IMR-90 (cell line): ENCODE results near the gene EMD.
"Not testable (repeated sequence)": the region's sequence is repeated elsewhere in the genome, so short reads cannot be mapped to it uniquely, and the experiment has no call there.

Source experiments
- CEBPB ChIP-seq: IDR thresholded peaks from 2 replicates; pipeline ENCODE4 v1.6.1; 2012; ENCODE audit warnings: low read depth, low read length, improper control_type of control experiment
- CTCF ChIP-seq: conservative IDR thresholded peaks from 2 replicates; pipeline ENCODE4 v1.5.1; 2012; ENCODE audit warnings: mild to moderate bottlenecking, low read depth, low read length, improper control_type of control experiment
- FOS ChIP-seq: fragments of 150-350 bp; IDR thresholded peaks from 2 replicates; pipeline ENCODE4 v1.6.1; 2016; ENCODE audit warnings: low read depth, low read length
- NFE2L2 ChIP-seq: fragments of 150-350 bp; IDR thresholded peaks from 2 replicates; pipeline ENCODE4 v1.6.1; 2016; ENCODE audit warnings: low read depth, mild to moderate bottlenecking, low read length
- POLR2A ChIP-seq: IDR thresholded peaks from 2 replicates; pipeline ENCODE4 v1.6.1; 2012; ENCODE audit warnings: mild to moderate bottlenecking, low read depth, low read length
- RAD21 ChIP-seq: IDR thresholded peaks from 2 replicates; pipeline ENCODE4 v1.6.1; 2012; ENCODE audit warnings: low read length, improper control_type of control experiment
- RCOR1 ChIP-seq: IDR thresholded peaks from 2 replicates; pipeline ENCODE4 v1.6.1; 2012; ENCODE audit warnings: mild to moderate bottlenecking, low read length, improper control_type of control experiment; ENCODE audit not compliant: insufficient replicate concordance
- RFX5 ChIP-seq: IDR thresholded peaks from 2 replicates; pipeline ENCODE4 v1.8.0; 2012; ENCODE audit warnings: low read depth, mild to moderate bottlenecking, low read length, moderate library complexity
- TF ChIP-seq, protein P1 (sequence below): fragments of 150-350 bp; IDR thresholded peaks from 2 replicates; pipeline ENCODE4 v1.6.1; 2017; ENCODE audit warnings: mild to moderate bottlenecking, antibody characterized with exemption, low read length, low read depth

GRCh38 chrX:154389812-154390747 lies 11.0 kb downstream of the EMD start:
- TF ChIP-seq CEBPB, POLR2A, CTCF, FOS, RCOR1, RAD21, NFE2L2, RFX5: not testable (repeated sequence)
- TF ChIP-seq, protein P1, sequence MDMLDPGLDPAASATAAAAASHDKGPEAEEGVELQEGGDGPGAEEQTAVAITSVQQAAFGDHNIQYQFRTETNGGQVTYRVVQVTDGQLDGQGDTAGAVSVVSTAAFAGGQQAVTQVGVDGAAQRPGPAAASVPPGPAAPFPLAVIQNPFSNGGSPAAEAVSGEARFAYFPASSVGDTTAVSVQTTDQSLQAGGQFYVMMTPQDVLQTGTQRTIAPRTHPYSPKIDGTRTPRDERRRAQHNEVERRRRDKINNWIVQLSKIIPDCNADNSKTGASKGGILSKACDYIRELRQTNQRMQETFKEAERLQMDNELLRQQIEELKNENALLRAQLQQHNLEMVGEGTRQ: not testable (repeated sequence)
